GM19455 (cell line): Measurements from ENCODE around the gene POP4.

ENCODE experiments used
- ATAC-seq: cut with Tn5 transposase; IDR thresholded peaks from one replicate; pipeline ENCODE4 v1.9.1; 2021; ENCODE audit not compliant: unreplicated experiment

The POP4 gene

GRCh38 chr19:29629836-29630534 lies 23.9 kb downstream of the POP4 start:
- ATAC-seq = no peak

- ATAC-seq = no peak
Measured at GRCh38 chr19:29630655-29631054, 24.6 kb downstream of the POP4 start.

- no peak for ATAC-seq
Measured at GRCh38 chr19:29631450-29631849, 25.4 kb downstream of the POP4 start.

GRCh38 chr19:29634002-29634401 lies 27.9 kb downstream of the POP4 start:
- ATAC-seq = no peak

DNA sequence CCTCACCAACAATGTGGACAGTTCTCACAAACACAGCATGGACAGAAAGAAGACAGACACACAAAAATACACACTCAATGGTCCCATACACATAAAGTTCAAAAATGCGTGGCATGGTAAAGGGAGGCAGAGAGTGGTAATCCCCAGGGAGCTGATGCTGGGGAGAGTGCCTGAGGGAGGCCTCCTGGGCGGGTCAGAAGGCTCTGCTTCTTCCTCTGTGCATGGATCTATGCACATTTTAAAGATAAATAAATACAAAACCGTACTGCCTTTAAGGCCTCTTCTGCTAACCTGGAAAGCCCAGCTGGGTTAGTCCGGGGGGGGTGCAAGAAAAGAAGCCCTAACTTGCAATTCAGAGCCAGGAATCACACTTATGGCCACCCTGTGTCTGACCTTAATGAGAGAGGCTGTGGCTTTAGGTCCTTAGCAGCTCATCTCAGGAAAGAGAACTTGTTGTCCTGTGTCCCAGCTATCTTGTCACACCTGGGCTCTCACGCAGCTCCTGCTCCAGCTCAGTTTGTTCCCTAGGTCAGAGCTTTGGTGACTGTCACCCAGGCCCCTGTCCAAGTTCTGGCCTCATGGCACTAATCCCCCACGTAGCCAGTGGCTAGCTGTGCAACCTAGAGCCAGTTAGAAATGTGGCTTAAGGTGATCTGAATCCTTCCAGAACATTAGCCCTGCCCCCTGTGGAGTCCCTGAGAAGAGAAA lies 28.5 kb downstream of the POP4 start:
- no peak for ATAC-seq

GRCh38 chr19:29635963-29636362 lies 29.9 kb downstream of the POP4 start:
- no peak for ATAC-seq

GRCh38 chr19:29636553-29637360 lies 30.7 kb downstream of the POP4 start:
- no peak for ATAC-seq

DNA sequence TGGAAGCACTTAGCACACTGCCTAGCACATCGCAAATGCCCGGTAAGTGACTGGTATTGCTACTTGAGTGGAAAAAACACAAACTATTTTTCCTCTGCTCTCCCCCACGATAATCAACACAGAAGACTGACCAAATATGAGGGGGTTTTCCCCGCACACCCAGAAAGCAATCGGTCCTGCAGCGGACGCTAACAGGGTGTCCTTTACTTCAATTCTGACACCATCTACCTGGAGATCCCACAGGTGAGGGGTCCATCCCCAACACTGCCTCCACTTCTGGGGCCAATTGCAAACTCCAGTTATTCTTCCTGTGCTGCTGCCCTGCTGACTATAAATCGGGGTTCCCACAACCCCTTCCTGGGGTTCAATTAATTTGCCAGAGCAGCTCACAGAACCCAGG lies 33.0 kb downstream of the POP4 start:
- ATAC-seq = no peak

DNA sequence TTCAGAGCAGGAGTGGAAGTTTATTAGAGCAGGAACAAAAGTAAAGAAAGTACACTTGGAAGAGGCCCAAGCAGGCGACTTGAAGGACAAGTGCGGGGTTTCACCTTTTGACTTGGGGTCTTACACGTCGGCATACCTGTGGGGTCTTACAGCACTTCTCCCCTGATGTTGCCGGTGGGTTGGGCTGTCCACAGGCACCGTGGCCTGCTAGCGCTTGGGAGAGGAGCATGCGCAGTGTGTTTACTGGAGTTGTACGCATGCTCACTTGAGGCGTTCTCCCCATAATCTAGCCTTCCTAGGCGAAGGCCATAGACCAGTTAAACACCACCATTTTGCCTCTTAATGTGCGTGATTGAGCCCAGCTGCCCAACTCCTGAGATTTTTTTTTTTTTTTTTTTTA lies 34.1 kb downstream of the POP4 start:
- ATAC-seq = no peak

GRCh38 chr19:29641597-29641996 lies 35.5 kb downstream of the POP4 start:
- ATAC-seq = no peak

DNA sequence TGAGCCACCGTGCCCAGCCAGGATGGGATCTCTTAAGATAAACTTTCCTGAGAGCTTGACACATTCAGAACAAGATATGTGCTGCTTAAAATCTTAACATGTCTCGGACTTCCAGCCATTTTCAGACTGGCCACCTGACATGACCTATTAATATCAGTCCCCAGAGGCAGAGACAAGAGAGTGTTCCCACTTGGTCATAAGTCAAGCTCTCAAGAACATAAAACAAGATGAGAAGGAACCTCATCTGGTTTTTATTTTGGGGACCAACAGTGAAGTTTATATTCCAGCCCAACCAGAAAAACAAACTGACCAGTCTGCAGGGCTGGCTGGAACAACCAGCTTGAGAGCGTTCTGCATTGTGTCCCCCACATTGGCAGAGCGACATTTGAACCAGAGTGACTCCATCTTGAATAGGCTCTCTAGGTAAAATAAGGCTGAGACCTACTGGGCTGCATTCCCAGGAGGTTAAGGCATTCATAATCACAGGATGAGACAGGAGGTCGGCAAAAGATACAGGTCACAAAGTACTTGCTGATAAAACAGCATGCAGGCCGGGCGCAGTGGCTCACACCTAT lies 37.4 kb downstream of the POP4 start:
- ATAC-seq = no peak

GRCh38 chr19:29644210-29644609 lies 38.1 kb downstream of the POP4 start:
- ATAC-seq = no peak

DNA sequence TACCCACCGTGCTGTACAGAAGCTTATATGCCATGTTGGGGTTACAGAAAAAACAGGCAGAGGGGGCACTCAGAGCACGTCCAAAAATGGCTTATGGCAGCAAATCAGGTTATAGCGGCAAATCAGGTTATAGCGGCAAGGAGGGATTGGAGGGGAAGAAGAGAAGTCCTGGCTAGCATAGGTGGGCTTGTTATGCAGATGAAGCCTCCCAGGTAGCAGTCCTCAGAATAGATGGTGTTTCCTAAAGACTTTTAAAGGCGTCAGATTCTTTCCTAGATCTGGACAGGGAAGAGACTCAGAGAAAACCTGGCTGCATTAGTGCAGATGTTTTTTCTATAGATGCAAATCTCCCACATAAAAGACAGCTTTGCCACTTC lies 39.4 kb downstream of the POP4 start:
- ATAC-seq = no peak

GRCh38 chr19:29645911-29646310 lies 39.8 kb downstream of the POP4 start:
- no peak for ATAC-seq

GRCh38 chr19:29650772-29651387 lies 44.8 kb downstream of the POP4 start:
- no peak for ATAC-seq

DNA sequence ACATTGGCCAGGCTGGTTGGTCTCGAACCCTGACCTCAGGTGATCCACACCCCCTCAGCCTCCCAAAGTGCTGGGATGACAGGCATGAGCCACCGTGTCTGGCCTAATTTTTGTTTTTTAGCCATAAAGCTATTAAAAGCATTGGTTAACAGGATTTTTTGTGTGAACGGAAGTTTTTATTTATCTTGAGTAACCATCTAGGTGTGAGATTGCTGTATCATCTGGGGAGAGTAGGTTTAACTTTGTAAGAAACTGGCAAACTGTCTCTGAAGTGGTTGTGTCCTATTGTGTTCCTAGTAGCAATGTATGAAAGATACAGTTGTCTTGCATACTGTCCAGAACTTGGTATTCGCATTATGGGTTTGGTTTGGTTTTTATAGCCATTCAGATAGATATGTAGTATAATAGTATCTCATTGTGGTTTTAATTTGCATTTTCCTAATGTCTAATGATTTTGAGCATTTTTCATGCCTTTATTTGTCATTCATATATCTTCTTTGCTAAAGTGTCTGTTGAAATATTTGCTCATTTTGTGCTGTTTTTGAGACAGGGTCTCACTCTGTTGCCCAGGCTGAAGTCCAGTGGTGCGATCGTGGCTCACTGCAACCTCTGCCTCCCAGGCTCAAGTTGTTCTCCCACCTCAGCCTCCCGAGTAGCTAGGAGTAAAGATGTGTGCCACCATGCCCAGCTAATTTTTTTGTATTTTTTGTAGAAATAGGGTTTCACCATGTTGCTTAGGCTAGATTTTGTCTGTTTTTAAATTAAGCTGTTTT lies 45.7 kb downstream of the POP4 start:
- ATAC-seq = no peak

DNA sequence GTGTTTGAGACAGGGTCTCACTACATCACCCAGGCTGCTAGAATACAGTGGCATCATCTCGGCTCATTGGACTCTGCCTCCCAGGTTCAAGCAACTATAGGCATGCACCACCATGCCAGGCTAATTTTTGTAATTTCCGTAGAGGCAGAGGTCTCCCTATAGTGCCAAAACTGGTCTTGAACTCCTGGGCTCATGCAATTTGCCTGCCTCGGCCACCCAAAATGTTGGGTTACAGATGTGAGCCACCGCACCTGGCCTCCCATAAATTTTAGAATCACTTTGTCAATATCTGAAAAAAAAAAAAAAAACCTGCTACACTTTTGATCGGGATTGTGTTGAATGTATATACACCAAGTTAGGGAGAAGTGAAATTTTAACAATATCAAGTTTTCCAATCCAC lies 47.3 kb downstream of the POP4 start:
- ATAC-seq = no peak

DNA sequence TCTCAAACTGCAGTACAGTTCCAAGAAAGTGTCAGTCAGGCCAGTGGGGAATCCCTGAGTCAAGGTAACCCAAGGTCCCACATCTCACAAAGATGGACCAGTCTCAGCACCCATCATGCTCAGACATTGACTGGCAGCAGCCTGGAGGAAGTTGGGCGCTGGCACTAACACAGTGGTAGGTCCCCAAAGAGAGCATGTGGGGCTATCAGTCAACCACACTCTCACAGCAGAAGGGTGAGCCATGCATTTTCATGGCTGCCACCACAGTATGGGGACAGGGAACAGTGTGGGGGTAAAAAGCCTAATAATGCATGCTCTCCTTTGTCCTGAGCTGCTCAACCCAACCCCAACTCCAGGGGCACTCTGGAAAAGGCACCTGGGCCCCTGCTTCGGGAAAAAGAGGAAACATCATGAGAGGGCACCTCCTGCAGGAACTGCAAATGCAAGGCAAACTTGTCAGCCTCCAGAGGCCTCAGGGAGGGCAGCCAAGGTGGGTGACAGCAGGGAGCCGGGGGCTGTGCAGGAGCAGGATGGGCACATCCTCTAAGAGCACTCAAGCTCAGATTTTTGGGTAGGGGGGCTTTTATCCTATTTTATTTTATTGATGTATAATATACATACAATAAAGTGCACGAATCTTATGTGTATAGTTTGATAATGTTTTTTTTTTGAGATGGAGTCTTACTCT lies 49.7 kb downstream of the POP4 start:
- no peak for ATAC-seq

DNA sequence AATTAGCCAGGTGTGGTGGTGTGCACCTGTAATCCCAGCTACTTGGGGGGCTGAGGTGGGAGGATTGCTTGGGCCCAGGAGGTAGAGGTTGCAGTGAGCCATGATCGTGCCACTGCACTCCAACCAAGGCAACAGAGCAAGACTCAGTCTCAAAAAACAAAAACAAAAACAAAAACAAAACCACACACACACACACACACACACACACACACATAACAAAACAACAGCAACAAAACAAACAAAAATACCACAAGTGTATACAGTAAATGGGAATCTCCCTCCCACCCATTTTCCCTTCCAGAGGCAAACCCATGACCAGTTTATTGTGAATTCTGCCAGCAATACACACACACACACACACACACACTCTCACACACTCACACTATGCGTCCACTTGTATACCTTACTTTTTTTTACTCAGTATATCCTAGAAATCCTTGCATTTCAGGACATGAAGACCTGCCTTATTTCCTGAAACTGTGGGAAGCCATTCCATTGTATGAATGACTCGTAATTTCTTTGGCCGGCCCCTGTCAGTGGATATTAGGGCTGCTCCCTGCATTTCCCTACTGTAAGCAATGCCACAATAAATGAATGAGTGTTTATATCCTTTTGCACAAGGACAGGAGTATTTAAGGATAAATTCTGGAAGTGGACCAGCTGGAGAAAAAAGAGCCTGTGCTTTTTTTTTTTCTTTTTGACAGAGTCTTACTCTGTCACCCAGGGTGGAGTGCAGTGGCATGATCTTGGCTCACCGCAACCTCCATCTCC lies 52.3 kb downstream of the POP4 start:
- no peak for ATAC-seq
